NCI-H187 (cell line): ENCODE results near the gene ZBTB20.
A peak's percentile ranks its signal among the peaks of the same experiment; 100 is the strongest.
"Not testable (repeated sequence)": the region's sequence is repeated elsewhere in the genome, so short reads cannot be mapped to it uniquely, and the experiment has no call there.

ENCODE experiments used
- DNase-seq, 2 experiments: peaks; one replicate each; lab custom pipeline; 2025; lab: John Stamatoyannopoulos, UW

ZBTB20 gene

DNA sequence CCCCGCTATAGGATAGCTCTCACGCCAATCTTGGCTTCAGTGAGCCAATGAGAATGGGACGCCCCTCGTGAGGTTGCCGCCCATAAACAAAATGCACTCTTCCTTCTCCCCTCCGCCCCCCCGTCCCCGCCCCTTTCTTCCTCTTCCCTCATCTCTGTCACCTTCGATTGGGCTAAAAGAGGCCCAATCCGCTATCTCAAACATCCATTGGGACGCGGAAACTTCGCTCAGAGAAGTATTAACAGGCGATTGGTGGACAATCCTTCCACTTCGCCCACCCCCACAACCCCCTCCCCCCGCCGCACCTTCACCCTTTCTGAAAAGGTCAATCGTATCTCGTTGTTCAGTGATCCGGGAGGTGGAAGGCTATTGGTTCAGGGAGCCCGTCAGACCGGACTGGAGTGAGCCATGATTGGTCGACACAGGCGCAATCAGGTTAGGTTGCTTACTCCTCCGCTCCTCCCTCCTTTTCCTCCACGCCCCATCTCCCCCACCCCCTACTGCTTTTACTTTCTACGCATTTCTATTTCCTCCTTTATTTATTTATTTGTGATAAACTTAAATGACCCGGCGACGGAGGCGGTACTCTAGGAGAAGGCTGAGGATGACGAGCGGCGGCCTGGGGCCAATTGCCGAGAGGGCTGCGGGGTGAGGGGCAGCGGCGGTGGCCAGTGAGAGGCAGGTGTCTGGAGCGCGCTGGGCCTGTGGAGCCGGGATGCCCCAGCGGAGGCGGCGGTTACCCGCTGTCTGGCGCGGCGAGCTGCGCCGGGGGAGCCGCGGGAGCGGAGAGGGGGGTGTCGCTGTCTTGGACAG is 447 bp upstream of the ZBTB20 start:
- DNase-seq = peak; percentile 99

- peak; percentile 12 to 15 for DNase-seq
Measured at GRCh38 chr3:115146032-115146417, 1.1 kb downstream of the ZBTB20 start.

DNA sequence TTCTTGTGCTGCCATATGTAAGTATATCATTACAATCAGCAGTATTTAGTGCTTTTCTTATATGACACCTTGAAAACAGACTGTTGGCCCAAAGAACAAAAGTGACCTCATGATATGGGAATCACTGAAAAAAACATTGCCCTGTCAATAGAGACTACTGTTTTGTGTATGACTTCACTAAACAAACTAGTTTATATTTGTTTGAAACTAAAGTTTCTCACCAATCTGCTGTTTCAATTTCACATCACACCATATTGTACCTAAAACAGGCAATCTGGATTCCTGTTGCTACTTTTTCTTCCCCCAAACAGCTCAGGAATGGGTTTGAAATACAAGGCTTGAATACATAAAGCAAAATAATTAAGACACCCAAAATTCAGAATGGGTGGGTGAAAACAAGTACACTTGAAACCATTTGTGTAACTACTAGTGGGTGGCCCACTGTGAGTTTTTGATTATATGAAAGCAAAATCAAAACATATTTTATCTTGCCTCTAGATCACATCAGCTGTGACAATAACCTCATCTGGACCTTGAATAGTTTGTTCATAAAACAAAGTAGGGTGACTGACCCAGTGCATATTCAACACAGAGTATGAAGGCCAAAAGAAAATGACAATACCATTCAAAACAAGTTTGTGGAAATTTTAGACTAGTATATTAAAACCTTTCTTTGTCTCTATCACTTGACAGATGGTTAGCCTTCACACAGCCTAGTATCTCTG is 5.9 kb downstream of the ZBTB20 start:
- DNase-seq = no peak

GRCh38 chr3:115139072-115139471 is 8.0 kb downstream of the ZBTB20 start:
- no peak for DNase-seq

GRCh38 chr3:115134648-115135347 is 12.3 kb downstream of the ZBTB20 start:
- DNase-seq = no peak

DNA sequence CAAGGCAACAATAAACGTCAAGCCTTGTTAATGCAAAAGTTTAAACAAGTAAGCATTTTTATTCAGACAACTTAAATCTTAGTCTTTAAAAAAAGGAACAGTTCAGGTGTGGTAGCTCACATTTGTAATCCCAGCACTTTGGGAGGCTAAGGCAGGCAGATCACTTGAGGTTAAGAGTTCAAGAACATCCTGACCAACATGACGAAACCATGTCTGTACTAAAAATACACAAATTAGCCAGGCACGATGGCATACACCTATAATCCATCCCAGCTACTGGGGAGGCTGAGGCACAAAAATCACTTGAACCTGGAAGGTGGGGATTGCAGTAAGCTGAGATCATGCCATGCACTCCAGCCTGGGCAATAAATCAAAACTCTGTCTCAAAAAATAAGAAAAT is 19.9 kb downstream of the ZBTB20 start:
- DNase-seq = no peak

DNA sequence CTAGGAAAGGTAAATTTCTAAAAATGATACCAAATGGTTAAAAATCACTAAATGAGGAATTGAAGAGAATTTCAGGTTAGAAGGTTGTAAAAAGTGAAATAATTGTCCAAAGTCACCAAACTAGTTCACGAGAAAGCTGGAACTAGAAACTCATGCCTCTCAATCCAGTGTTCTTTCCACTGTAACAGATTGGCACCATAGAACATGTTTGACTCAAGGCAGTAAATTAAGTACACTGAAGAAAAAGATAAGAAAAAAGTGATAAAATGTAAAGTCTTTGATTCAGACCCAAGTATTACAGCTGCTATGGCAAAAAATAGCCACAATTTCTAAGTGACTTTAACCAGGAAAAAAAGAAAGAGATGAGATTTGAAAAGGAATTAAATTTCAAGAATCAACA is 26.5 kb downstream of the ZBTB20 start:
- DNase-seq = no peak

GRCh38 chr3:115113367-115113766 is 33.7 kb downstream of the ZBTB20 start:
- no peak for DNase-seq

DNA sequence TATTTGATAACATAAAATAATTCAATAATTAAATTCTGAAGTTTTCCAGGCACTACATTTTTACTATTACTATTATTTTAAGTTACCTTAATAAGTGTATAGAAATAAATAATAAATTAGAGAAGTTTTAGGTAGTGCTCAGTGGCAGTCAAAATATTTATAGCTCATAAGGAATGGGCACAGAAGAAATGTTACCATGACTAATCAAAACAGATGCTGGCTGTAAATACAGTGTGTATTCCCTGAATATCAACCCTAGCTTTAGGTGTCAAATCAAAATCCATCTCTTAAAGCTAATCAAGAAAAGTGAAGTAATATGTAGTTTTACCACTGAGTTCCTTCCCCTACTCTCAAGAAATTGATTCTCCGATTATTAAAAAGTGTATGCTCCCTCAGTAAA is 35.5 kb downstream of the ZBTB20 start:
- no peak for DNase-seq

DNA sequence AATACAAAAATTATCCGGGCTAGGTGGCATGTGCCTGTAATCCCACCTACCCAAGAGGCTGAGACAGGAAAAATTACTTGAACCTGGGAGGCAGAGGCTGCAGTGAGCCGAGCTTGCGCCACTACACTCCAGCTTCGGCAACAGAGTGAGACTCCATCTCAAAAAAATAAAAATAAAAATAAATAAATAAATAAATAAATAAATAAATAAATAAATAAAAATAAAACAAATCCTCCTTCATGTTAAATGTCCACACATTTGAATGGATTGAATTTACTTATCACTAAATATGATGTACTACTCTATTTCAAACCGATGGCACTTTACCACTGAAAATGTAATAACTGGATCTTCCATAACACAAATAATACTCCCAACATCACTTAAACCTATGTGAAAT is 36.3 kb downstream of the ZBTB20 start:
- no peak for DNase-seq

DNA sequence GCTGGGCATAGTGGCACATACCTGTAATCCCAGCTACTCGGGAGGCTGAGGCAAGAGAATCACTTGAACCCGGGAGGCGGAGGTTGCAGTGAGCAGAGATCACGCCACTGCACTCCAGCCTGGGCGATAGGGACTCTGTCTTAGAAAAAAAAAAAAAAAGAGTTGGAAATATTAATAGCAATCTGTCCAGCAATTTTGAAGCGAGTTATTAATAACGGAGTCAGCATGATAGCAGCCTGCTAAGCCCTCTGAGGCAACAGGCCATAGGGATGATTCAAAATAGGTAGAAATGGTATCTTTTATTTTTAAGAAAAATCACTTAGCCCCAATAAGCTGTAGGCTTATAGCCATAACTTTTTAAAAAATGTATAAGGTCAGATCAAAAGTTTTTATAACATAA is 37.0 kb downstream of the ZBTB20 start:
- DNase-seq = not testable (repeated sequence)

- DNase-seq = no peak
Measured at GRCh38 chr3:115108614-115109013, 38.5 kb downstream of the ZBTB20 start.

DNA sequence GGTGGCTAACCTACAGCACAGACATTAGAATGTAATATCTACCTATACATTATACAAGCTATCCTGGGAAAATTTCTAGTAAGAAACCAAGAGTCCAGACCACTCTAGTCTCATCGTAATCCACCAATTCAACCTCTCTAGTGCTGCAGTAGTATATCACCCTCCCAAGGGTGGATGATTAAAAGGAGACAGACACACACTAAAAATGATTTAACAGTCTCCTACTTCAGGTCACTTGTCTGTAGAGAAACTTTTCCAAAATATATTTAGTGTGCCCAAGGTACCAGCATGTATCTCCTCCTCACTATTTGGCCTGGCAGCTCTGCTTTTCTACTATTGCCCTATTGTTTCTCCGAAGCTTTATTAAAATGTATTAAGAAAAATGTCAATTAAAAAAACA is 45.0 kb downstream of the ZBTB20 start:
- DNase-seq = no peak

- no peak for DNase-seq
Measured at GRCh38 chr3:115100806-115101205, 46.3 kb downstream of the ZBTB20 start.

DNA sequence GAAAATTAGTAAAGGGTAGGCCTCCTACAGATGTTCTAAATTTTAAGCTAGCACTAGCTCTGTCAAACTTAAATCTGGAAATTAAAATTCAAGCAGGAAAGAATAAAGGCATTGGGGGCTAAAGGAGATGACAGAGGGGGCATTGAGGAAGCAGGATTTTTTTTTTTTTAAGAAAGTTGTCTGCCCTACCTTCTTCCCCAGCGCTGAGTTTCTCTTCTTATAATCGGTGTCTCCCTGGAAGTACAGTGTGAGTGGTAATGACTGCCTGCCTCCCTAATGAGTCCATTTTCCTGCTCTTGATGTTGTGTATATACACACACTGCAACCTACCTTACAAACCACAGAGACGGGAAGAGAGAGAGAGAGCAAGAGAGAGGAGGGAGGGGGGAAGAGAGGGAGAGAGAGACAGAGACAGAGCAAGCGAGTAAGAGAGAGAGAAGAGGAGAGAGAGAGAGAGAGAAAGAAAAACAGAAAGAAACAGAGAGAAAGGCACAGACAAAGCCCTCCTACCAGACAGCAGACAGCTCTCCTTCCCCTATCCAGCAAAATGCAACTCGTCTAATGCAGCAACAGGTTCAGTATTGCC is 47.0 kb downstream of the ZBTB20 start:
- DNase-seq = no peak

- DNase-seq = no peak
Measured at GRCh38 chr3:115099134-115099985, 47.7 kb downstream of the ZBTB20 start.

GRCh38 chr3:115098354-115099073 is 48.6 kb downstream of the ZBTB20 start:
- no peak for DNase-seq

DNA sequence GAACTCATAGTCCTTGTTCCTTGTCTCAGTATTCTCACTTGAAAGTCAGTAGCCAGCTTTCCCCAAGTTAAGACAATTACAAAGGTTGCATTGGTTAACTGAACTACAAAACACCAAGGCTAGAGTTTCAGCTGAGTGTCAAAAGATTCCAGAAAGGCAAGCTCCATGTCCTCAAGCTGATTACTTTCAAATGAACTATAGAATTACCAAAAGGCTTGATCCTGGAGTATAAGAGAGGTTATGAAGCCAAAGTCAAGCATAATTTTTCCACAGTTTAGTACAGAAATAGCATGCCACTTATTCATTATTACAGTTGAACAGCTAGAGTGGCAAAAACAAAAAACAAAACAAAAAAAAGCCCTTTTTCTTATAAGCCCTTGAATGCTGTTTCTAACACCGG is 51.9 kb downstream of the ZBTB20 start:
- no peak for DNase-seq

DNA sequence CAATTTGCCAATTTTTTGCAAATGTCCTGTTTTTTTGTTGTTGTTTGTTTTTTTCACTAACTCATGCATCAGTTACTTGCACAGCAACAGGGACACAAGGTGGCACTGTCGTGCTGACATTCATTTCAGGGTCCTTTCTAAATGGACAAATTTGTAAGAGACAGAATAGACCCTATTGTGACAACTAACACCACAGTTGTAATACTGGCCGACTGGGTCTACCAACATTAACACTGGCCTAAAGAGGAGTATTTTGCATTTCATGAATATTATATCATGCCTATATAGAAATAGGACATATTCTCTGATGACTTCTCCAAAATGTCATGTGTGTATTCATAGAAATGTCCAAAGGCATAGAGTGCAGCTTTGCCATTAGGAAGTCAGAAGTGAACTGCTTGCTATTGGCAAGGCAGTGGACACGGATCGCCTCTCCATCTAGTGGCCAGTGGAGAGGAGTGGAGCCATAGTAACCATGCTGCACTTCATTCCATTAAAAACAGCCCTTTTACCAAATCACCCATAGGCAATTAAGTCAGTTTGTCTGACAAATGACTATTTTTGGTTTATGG is 54.8 kb downstream of the ZBTB20 start:
- no peak for DNase-seq

- DNase-seq = no peak
Measured at GRCh38 chr3:115090712-115091111, 56.4 kb downstream of the ZBTB20 start.

DNA sequence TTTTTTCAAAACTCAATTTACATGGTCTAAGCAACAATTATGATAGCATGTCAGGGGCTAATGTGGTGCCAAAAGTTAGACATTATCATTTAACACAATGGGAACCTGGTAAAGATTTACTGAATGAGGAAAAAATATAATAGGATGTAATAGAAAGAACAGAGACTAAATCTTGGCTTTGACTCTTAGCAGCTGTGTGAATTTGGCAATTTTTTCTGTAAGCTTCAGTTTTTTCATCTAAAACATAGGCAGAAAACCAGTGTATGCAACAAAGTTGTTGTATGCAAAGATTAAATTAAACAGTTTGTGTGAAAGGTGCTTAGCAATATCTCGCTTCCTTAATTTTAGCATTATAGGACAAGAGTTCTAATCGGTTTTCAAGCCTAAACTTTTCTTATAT is 57.6 kb downstream of the ZBTB20 start:
- DNase-seq = no peak
